CD14-positive monocyte (primary cell): ENCODE data around the gene TTC7B. TPM values are rescaled to one million over a fixed set of nuclear protein-coding genes. Genes with fewer than 3 reads are reported as not detected.

Experiments used
- DNase-seq, 3 donors: peaks; one replicate each; pipeline ENCODE4 v3.0.0-alpha.2; 2011 to 2022
- H2AFZ ChIP-seq: 2 replicates; pipeline ENCODE4 v1.6.0; 2012; ENCODE audit warnings: mild to moderate bottlenecking, low read depth, low read length, inconsistent platforms; ENCODE audit not compliant: insufficient read depth, poor library complexity, severe bottlenecking
- H3K27ac ChIP-seq, 2 donors: 1 replicate in 1 of 2; 2 replicates in 1 of 2; pipeline ENCODE4 v1.5.1; 2012 to 2013; ENCODE audit warnings: low read length in 2 of 2, control low read depth in 1 of 2, inconsistent platforms in 1 of 2, low read depth in 1 of 2, mild to moderate bottlenecking in 1 of 2
- H3K27me3 ChIP-seq, 2 donors: one replicate each; pipeline versions ENCODE4 v1.6.0 to v1.6.1; 2011 to 2013; ENCODE audit warnings: low read length in 2 of 2; ENCODE audit not compliant: control insufficient read depth in 2 of 2, insufficient read depth in 2 of 2
- H3K36me3 ChIP-seq, 2 donors: replicated peaks in 1 of 2; 1 replicate in 1 of 2; 2 replicates in 1 of 2; pipeline versions ENCODE4 v1.5.1 to v1.6.1; 2012 to 2013; ENCODE audit warnings: low read length in 2 of 2, control low read depth in 1 of 2, inconsistent platforms in 1 of 2, mild to moderate bottlenecking in 1 of 2; ENCODE audit not compliant: insufficient read depth in 2 of 2, control insufficient read depth in 1 of 2
- H3K4me1 ChIP-seq, 2 donors: 1 replicate in 1 of 2; 2 replicates in 1 of 2; pipeline versions ENCODE4 v1.5.1 to v1.6.1; 2012 to 2013; ENCODE audit warnings: low read length in 2 of 2, control low read depth in 1 of 2, inconsistent platforms in 1 of 2, mild to moderate bottlenecking in 1 of 2, moderate library complexity in 1 of 2; ENCODE audit not compliant: insufficient read depth in 2 of 2, control insufficient read depth in 1 of 2
- H3K4me2 ChIP-seq: replicated peaks from 2 replicates; pipeline ENCODE3; 2012; ENCODE audit warnings: low read length, moderate library complexity, mild to moderate bottlenecking; ENCODE audit not compliant: poor library complexity, severe bottlenecking; ENCODE audit errors: extremely low read depth
- H3K4me3 ChIP-seq, 3 experiments: fragments of 200-600 bp in 1 of 3; sonication (generic) in 1 of 3; replicated peaks in 1 of 3; 1 replicate in 2 of 3; 2 replicates in 1 of 3; pipeline ENCODE4 v1.5.1; 2011 to 2013; ENCODE audit warnings: low read length in 3 of 3, mild to moderate bottlenecking in 3 of 3, control low read depth in 2 of 3, low read depth in 2 of 3, inconsistent platforms in 1 of 3, moderate library complexity in 1 of 3
- H3K79me2 ChIP-seq: 2 replicates; pipeline ENCODE4 v1.6.0; 2012; ENCODE audit warnings: mild to moderate bottlenecking, control low read depth, inconsistent platforms, low read length, moderate library complexity; ENCODE audit not compliant: insufficient read depth
- H3K9ac ChIP-seq: 2 replicates; pipeline ENCODE4 v1.6.0; 2017; ENCODE audit warnings: low read length, mild to moderate bottlenecking; ENCODE audit not compliant: insufficient read depth, poor library complexity, severe bottlenecking
- H3K9me3 ChIP-seq, 2 donors: replicated peaks in 1 of 2; 1 replicate in 1 of 2; 2 replicates in 1 of 2; pipeline versions ENCODE4 v1.5.1 to v1.6.1; 2012 to 2013; ENCODE audit warnings: low read length in 2 of 2, control low read depth in 1 of 2; ENCODE audit not compliant: control insufficient read depth in 1 of 2, insufficient read depth in 1 of 2
- H4K20me1 ChIP-seq: 2 replicates; pipeline ENCODE4 v1.6.0; 2012; ENCODE audit warnings: mild to moderate bottlenecking, low read length, control low read depth, moderate library complexity; ENCODE audit not compliant: insufficient read depth
- H3K27ac Mint-ChIP-seq, 7 donors: one replicate each; pipeline ENCODE4 v1.8.0; 2020; ENCODE audit warnings: mild to moderate bottlenecking in 7 of 7, mixed read lengths in 7 of 7, moderate library complexity in 6 of 7, inconsistent platforms in 2 of 7
- H3K27me3 Mint-ChIP-seq, 3 donors: one replicate each; pipeline ENCODE4 v1.8.0; 2021 to 2022; ENCODE audit warnings: low read depth in 3 of 3, mild to moderate bottlenecking in 3 of 3, mixed read lengths in 3 of 3, moderate library complexity in 3 of 3, inconsistent platforms in 1 of 3
- H3K36me3 Mint-ChIP-seq, 2 donors: one replicate each; pipeline ENCODE4 v1.8.0; 2020; ENCODE audit warnings: mixed read lengths in 2 of 2, inconsistent platforms in 1 of 2, mild to moderate bottlenecking in 1 of 2
- H3K4me1 Mint-ChIP-seq: one replicate; pipeline ENCODE4 v1.8.0; 2020; ENCODE audit warnings: mild to moderate bottlenecking, mixed read lengths
- H3K4me3 Mint-ChIP-seq, 2 donors: one replicate each; pipeline ENCODE4 v1.8.0; 2020; ENCODE audit warnings: mild to moderate bottlenecking in 2 of 2, mixed read lengths in 2 of 2, moderate library complexity in 1 of 2
- H3K9me3 Mint-ChIP-seq, 7 donors: one replicate each; pipeline ENCODE4 v1.8.0; 2020 to 2022; ENCODE audit warnings: mixed read lengths in 7 of 7, mild to moderate bottlenecking in 6 of 7, moderate library complexity in 6 of 7, inconsistent platforms in 2 of 7
- CTCF ChIP-seq: fragments of 200-600 bp; IDR thresholded peaks from one replicate; pipeline ENCODE4 v1.8.0; 2022; ENCODE audit warnings: antibody characterized with exemption, mild to moderate bottlenecking
- WGBS: methylation state at CpG from one replicate; pipeline ENCODE4 v1.1.5; 2013; ENCODE audit warnings: missing lambda C conversion rate; ENCODE audit not compliant: insufficient coverage; 5-methylcytosine and 5-hydroxymethylcytosine counted together
- intact Hi-C, 2 donors: fragments of 100-400 bp; cut with micrococcal nuclease; formaldehyde crosslinking; loops; one replicate each; pipeline versions ENCODE4 v1.15.0 to v1.15.1; 2023
- polyA plus RNA-seq, 3 donors: library from polyadenylated mRNA; depleted of rRNA in 1 of 3; unstranded in 2 of 3; stranded (reverse) in 1 of 3; fragments of 300-500 nt in 2 of 3; fragments of >200 nt in 1 of 3; fragmentation: Illumina TruSeq in 2 of 3; gene quantifications; 1 replicate in 2 of 3; 2 replicates in 1 of 3; pipeline ENCODE4 v1.2.3, GENCODE V29; 2012 to 2021

TTC7B gene
- polyA plus RNA-seq, 3 donors = 0.87 to 2.6 (median 1.2) TPM

GRCh38 chr14:90675399-90675798, 140.8 kb downstream of the TTC7B start:
- Mint-ChIP-seq H3K4me1 (peaks cover 85% of the 10 kb centered on the region), H3K36me3 (peaks cover 0 to 3% of the 10 kb centered on the region in 2 donors), H3K27ac (peak overlapping the region in 1 of 7 donors; percentile 37), H3K27me3 (peaks cover 0 to 2% (median 2%) of the 10 kb centered on the region in 3 donors), H3K9me3 (no peaks in the 10 kb centered on the region), H3K4me3 (no peak overlapping the region)
- Histone ChIP-seq H3K27ac (no peak overlapping the region), H3K36me3 (no peaks in the 10 kb centered on the region), H3K27me3 (no peaks in the 10 kb centered on the region), H3K4me2 (no peak overlapping the region), H4K20me1 (no peaks in the 10 kb centered on the region), H2AFZ (no peak overlapping the region), H3K9me3 (no peaks in the 10 kb centered on the region), H3K4me1 (peaks cover 45 to 80% of the 10 kb centered on the region in 2 donors), H3K79me2 (no peaks in the 10 kb centered on the region), H3K4me3 (no peak overlapping the region), H3K9ac (no peak overlapping the region)
- DNase-seq = peak in 1 of 3 donors; percentile 13
- 41% methylated on average over 4 of the region's 7 CpGs for WGBS
- TF ChIP-seq CTCF = no peak
- intact Hi-C loops = loop anchor here (5.0 to 10.0 kb wide), 2 partner anchors 38 to 51 kb away; no protein-coding TSS in a partner anchor

DNA sequence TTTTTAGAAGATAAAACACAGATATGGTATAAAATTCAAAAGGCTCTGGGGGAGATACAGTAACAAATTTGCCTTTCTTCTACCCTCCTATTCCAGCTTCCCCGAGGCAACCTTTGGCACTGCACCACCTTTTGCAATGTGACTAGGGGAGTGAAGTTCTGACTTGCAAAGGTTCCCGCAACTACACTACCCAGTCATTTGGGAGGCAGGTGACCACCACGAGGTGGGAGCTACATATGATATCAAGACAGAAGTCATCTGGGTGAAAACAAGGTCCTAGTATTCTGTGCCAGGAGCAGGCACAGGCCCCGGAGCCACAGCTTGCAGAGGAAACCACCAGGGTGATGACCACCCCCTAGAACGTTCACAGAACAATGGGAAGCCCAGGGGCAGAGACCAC, 141.5 kb downstream of the TTC7B start:
- Histone ChIP-seq H3K4me2 (no peak overlapping the region), H3K36me3 (no peaks in the 10 kb centered on the region), H4K20me1 (no peaks in the 10 kb centered on the region), H2AFZ (no peak overlapping the region), H3K9ac (no peak overlapping the region), H3K27me3 (no peaks in the 10 kb centered on the region), H3K27ac (no peak overlapping the region), H3K4me1 (peaks cover 45 to 81% of the 10 kb centered on the region in 2 donors), H3K4me3 (no peak overlapping the region), H3K9me3 (no peaks in the 10 kb centered on the region), H3K79me2 (no peaks in the 10 kb centered on the region)
- H3K4me1 Mint-ChIP-seq = peaks cover 90% of the 10 kb centered on the region
- peaks cover 2 to 5% (median 4%) of the 10 kb centered on the region in 7 donors for H3K9me3 Mint-ChIP-seq
- intact Hi-C loops = loop anchor here (5.0 to 10.0 kb wide), 2 partner anchors 37 to 50 kb away; no protein-coding TSS in a partner anchor
- H3K27ac Mint-ChIP-seq = peak overlapping the region in 3 of 7 donors; percentile 15 to 38 (median 33)
- no peak for TF ChIP-seq CTCF
- WGBS = 90% methylated on average over 3 of the region's 5 CpGs
- DNase-seq = no peak
- no peak overlapping the region for H3K4me3 Mint-ChIP-seq
- H3K27me3 Mint-ChIP-seq = peaks cover 0 to 2% (median 2%) of the 10 kb centered on the region in 3 donors
- peaks cover 0 to 3% of the 10 kb centered on the region in 2 donors for H3K36me3 Mint-ChIP-seq
